Uterus (tissue), 4 donors: ENCODE data around the gene PPP6R2. TPM values are rescaled to one million over a fixed set of nuclear protein-coding genes. Genes with fewer than 3 reads are reported as not detected.

Source experiments
- DNase-seq, 2 donors: peaks; one replicate each; pipeline ENCODE4 v3.0.0-alpha.2; 2019 to 2020
- H3K27ac ChIP-seq, 2 donors: fragments of 200-600 bp; sonication (generic); 1 replicate in 1 of 2; 2 replicates in 1 of 2; pipeline ENCODE4 v1.5.1; 2016 to 2018
- H3K27me3 ChIP-seq, 2 donors: fragments of 200-600 bp; sonication (generic); one replicate each; pipeline ENCODE4 v1.5.1; 2018 to 2019; ENCODE audit warnings: control low read depth in 1 of 2
- H3K36me3 ChIP-seq, 2 donors: fragments of 200-600 bp; sonication (generic); one replicate each; pipeline ENCODE4 v1.5.1; 2019; ENCODE audit warnings: control low read depth in 1 of 2
- H3K4me1 ChIP-seq, 2 donors: fragments of 200-600 bp; sonication (generic); one replicate each; pipeline ENCODE4 v1.5.1; 2018 to 2019; ENCODE audit warnings: control low read depth in 1 of 2
- H3K4me3 ChIP-seq, 2 donors: fragments of 200-600 bp; sonication (generic); 1 replicate in 1 of 2; 2 replicates in 1 of 2; pipeline ENCODE4 v1.5.1; 2018 to 2019; ENCODE audit warnings: mild to moderate bottlenecking in 1 of 2
- H3K9me3 ChIP-seq, 2 donors: fragments of 200-600 bp; sonication (generic); one replicate each; pipeline ENCODE4 v1.5.1; 2019; ENCODE audit warnings: control low read depth in 1 of 2
- POLR2A ChIP-seq, 2 donors: fragments of 450-650 bp; IDR thresholded peaks; one replicate each; pipeline ENCODE4 v1.6.1; 2016; ENCODE audit warnings: antibody characterized with exemption in 2 of 2, mild to moderate bottlenecking in 1 of 2, moderate library complexity in 1 of 2
- intact Hi-C: fragments of 100-400 bp; cut with DNase I; formaldehyde crosslinking; loops from one replicate; pipeline ENCODE4 v1.15.1; 2023; ENCODE audit warnings: low total_unique reads
- total RNA-seq, 4 donors: library from RNA; depleted of rRNA in 3 of 4; stranded (reverse); fragments of >200 nt in 3 of 4; gene quantifications; one replicate each; pipeline versions ENCODE4 v1.1.0 to v1.2.4, GENCODE V29; 2014 to 2023
- donor health status: DM: yes; HTN: yes; CAD: no.

Gene PPP6R2
- total RNA-seq, 4 donors from 2014 or later = 42.4 to 73.1 (median 47.2) TPM

DNA sequence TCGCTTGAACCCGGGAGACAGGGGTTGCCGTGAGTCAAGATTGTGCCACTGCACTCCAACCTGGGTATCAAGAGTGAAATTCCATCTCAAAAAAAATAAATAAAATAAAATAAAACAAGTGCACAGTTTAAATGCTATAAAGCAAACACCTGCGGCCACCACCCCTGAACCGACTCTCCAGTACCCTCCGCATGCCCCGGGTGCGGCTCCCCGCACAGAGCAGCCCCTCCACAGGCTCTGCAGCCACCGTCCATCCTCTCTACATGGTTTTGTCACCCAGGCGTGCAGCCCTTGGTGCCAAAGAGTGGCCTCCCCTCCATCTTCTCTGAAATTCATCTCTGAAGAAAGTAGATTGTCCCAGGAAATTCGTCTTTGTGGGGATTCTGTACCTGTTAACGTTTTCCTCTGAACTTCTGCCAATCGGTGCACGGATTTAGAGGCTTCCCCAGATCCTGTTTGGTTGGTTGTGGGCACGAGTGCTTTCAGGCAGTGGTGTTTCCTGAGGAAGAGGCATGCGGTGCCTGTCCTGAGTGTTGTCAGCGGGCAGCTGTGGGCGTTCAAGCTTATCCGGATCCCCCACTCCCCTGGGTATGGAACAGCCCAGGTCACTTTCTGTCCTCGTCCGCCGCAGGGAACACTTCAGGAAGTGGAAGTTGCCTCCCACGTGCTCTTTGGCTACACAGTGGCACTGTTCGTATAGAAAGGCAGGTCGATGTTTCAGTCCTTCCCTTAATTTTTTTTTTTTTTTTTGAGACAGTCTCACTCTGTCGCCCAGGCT lies 147.6 kb downstream of the PPP6R2 start:
- no peak for TF ChIP-seq POLR2A (IDR thresholded peaks at IDR 0.05)
- Histone ChIP-seq H3K27me3 (no peaks in the 10 kb centered on the region), H3K27ac (no peak overlapping the region), H3K4me3 (no peak overlapping the region), H3K36me3 (no peaks in the 10 kb centered on the region), H3K9me3 (no peaks in the 10 kb centered on the region), H3K4me1 (no peaks in the 10 kb centered on the region)
- intact Hi-C loops = no loop called here
- DNase-seq = no peak

Other genes starting within 250 kb of the PPP6R2 start
- under 1 TPM in 2 of 4 donors, not detected in 2; 0.35 to 0.43 TPM for gene PANX2, start 172.6 kb upstream of the PPP6R2 start, total RNA-seq
- 10 to 100 TPM in 3 of 4 donors, 1 to 10 TPM in 1; 9.5 to 37.3 (median 15.0) TPM for gene TRABD, start 157.4 kb upstream of the PPP6R2 start, total RNA-seq
- 10 to 100 TPM in 2 of 4 donors, 1 to 10 TPM in 2; 1.5 to 22.1 (median 10.0) TPM for gene SELENOO, start 142.3 kb upstream of the PPP6R2 start, total RNA-seq
- gene TUBGCP6, start 98.3 kb upstream of the PPP6R2 start, total RNA-seq = 10 to 100 TPM; 19.1 to 52.2 (median 40.7) TPM
- gene HDAC10, start 92.1 kb upstream of the PPP6R2 start, total RNA-seq = 10 to 100 TPM in 3 of 4 donors, 1 to 10 TPM in 1; 1.2 to 40.5 (median 20.6) TPM
- 10 to 100 TPM; 10.3 to 41.4 (median 28.3) TPM for gene MAPK12, start 81.6 kb upstream of the PPP6R2 start, total RNA-seq
- 10 to 100 TPM in 3 of 4 donors, 1 to 10 TPM in 1; 7.9 to 39.5 (median 22.4) TPM for gene MAPK11, start 72.9 kb upstream of the PPP6R2 start, total RNA-seq
- 100 to 1,000 TPM in 2 of 4 donors, 10 to 100 TPM in 2; 44.7 to 208 (median 126) TPM for gene PLXNB2, start 35.7 kb upstream of the PPP6R2 start, total RNA-seq
- 10 to 100 TPM in 1 of 4 donors, 1 to 10 TPM in 3; 2.9 to 15.5 (median 8.0) TPM for gene DENND6B, start 16.3 kb upstream of the PPP6R2 start, total RNA-seq
- 10 to 100 TPM; 35.0 to 84.0 (median 60.9) TPM for gene SBF1, start 131.7 kb downstream of the PPP6R2 start, total RNA-seq
- under 1 TPM in 2 of 4 donors, not detected in 2; 0.14 to 0.95 TPM for gene ADM2, start 138.2 kb downstream of the PPP6R2 start, total RNA-seq
- gene MIOX, start 143.5 kb downstream of the PPP6R2 start, total RNA-seq = not detected
- gene LMF2, start 164.4 kb downstream of the PPP6R2 start, total RNA-seq = 10 to 100 TPM; 19.7 to 61.3 (median 32.0) TPM
- 100 to 1,000 TPM in 1 of 4 donors, 10 to 100 TPM in 3; 51.7 to 155 (median 55.4) TPM for gene NCAPH2, start 164.9 kb downstream of the PPP6R2 start, total RNA-seq
- 1 to 10 TPM in 2 of 4 donors, not detected in 2; 3.5 to 3.9 TPM for gene SCO2, start 182.3 kb downstream of the PPP6R2 start, total RNA-seq
- gene TYMP, start 186.7 kb downstream of the PPP6R2 start, total RNA-seq = 10 to 100 TPM in 3 of 4 donors, 1 to 10 TPM in 1; 4.4 to 21.5 (median 15.6) TPM
- not detected for gene KLHDC7B, start 202.6 kb downstream of the PPP6R2 start, total RNA-seq
- not detected for gene SYCE3, start 219.6 kb downstream of the PPP6R2 start, total RNA-seq
- gene CPT1B, start 235.1 kb downstream of the PPP6R2 start, total RNA-seq = 10 to 100 TPM in 1 of 4 donors, 1 to 10 TPM in 1, under 1 TPM in 1, not detected in 1; 0.51 to 10.4 (median 7.2) TPM
- gene CHKB, start 239.5 kb downstream of the PPP6R2 start, total RNA-seq = 10 to 100 TPM; 13.5 to 75.6 (median 55.2) TPM